HFF-Myc (cell line): ENCODE data around the gene DOCK1.
"Not testable (repeated sequence)": the region's sequence is repeated elsewhere in the genome, so short reads cannot be mapped to it uniquely, and the experiment has no call there.

ENCODE experiments used
- DNase-seq: peaks from one replicate; pipeline ENCODE4 v3.0.0-alpha.2; 2011; ENCODE audit warnings: low read depth; ENCODE audit errors: extremely low read depth
- H3K4me3 ChIP-seq: replicated peaks from 2 replicates; pipeline ENCODE4 v1.5.1; 2011; ENCODE audit warnings: low read depth, mild to moderate bottlenecking, control low read depth, low read length
- TF ChIP-seq, protein P1 (sequence below): IDR thresholded peaks from 2 replicates; pipeline ENCODE4 v1.5.1; 2012; ENCODE audit warnings: mild to moderate bottlenecking, low read depth, low read length, control low read depth; ENCODE audit errors: missing control alignments

DOCK1 gene

GRCh38 chr10:126876456-126876855 lies 28.8 kb upstream of the DOCK1 start:
- H3K4me3 ChIP-seq = no peak overlapping the region
- no peak for DNase-seq
- TF ChIP-seq, protein P1, sequence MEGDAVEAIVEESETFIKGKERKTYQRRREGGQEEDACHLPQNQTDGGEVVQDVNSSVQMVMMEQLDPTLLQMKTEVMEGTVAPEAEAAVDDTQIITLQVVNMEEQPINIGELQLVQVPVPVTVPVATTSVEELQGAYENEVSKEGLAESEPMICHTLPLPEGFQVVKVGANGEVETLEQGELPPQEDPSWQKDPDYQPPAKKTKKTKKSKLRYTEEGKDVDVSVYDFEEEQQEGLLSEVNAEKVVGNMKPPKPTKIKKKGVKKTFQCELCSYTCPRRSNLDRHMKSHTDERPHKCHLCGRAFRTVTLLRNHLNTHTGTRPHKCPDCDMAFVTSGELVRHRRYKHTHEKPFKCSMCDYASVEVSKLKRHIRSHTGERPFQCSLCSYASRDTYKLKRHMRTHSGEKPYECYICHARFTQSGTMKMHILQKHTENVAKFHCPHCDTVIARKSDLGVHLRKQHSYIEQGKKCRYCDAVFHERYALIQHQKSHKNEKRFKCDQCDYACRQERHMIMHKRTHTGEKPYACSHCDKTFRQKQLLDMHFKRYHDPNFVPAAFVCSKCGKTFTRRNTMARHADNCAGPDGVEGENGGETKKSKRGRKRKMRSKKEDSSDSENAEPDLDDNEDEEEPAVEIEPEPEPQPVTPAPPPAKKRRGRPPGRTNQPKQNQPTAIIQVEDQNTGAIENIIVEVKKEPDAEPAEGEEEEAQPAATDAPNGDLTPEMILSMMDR = no peak

DNA sequence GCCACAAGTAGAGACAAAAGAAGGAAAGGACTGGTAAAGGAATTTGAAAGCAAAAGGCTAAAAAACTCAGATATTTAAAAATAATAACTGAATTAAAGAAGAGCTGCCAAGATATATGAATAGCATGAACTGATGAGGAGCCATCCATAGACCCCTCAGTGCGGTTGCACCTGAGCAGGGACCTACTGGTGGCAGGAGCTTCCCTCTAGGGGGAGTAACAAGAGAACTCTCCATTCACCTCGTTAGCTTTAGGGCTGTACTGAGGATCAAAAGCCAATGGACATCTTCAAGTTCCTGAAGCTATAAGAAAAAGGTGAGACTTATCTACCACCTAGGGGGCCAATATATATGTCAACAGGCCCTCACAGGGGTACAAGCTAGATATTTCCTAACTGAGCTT lies 27.8 kb upstream of the DOCK1 start:
- TF ChIP-seq, protein P1 = no peak
- H3K4me3 ChIP-seq = no peak overlapping the region
- no peak for DNase-seq

GRCh38 chr10:126878594-126878993 lies 26.6 kb upstream of the DOCK1 start:
- TF ChIP-seq, protein P1 = no peak
- no peak overlapping the region for H3K4me3 ChIP-seq
- DNase-seq = no peak

- DNase-seq = no peak
- TF ChIP-seq, protein P1 = no peak
- H3K4me3 ChIP-seq = no peak overlapping the region
Observed at GRCh38 chr10:126880926-126881325, 24.3 kb upstream of the DOCK1 start.

GRCh38 chr10:126882055-126882454 lies 23.2 kb upstream of the DOCK1 start:
- DNase-seq, H3K4me3 ChIP-seq: not testable (repeated sequence)

- not testable (repeated sequence) for H3K4me3 ChIP-seq, DNase-seq
Observed at GRCh38 chr10:126888436-126888835, 16.8 kb upstream of the DOCK1 start.

GRCh38 chr10:126889421-126889820 lies 15.8 kb upstream of the DOCK1 start:
- DNase-seq = no peak
- TF ChIP-seq, protein P1 = no peak
- H3K4me3 ChIP-seq = no peak overlapping the region

GRCh38 chr10:126890797-126891196 lies 14.4 kb upstream of the DOCK1 start:
- not testable (repeated sequence) for DNase-seq

More at GRCh38 chr10:126890797-126891196, 14.4 kb upstream of the DOCK1 start:
- not testable (repeated sequence) for H3K4me3 ChIP-seq
